NCI-H510A (cell line): Measurements from ENCODE around the gene DEFB114.

ENCODE experiments used
- DNase-seq: peaks from one replicate; lab custom pipeline; 2025; lab: John Stamatoyannopoulos, UW

The DEFB114 gene

GRCh38 chr6:49935387-49935786, 28.6 kb downstream of the DEFB114 start:
- no peak for DNase-seq

- DNase-seq, result no peak
Observed at GRCh38 chr6:49934770-49935169, 29.2 kb downstream of the DEFB114 start.

GRCh38 chr6:49933526-49933925, 30.4 kb downstream of the DEFB114 start:
- DNase-seq, result no peak

GRCh38 chr6:49929340-49929739, 34.6 kb downstream of the DEFB114 start:
- DNase-seq, result no peak

GRCh38 chr6:49923826-49924225, 40.1 kb downstream of the DEFB114 start:
- DNase-seq, result peak; percentile 5

GRCh38 chr6:49919935-49920644, 43.9 kb downstream of the DEFB114 start:
- DNase-seq, result no peak

DNA sequence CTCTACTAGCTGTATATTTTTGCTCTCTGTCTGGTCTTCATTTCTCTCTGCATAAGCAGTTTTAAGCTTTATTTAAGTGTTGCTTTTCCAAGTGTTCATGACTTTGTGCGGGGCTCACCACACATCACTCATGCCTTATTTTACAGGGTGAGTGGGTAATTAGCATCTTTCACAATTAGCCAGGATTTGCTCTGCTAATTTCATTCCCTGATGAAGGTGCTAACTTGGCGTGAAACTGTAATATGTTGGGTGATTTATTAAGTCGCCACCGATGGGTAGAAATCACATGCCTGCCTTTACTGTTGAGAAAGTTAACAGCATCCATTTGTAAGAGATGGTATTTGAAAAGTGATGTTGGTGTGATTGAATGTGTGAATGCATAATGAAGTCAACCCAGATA, 44.7 kb downstream of the DEFB114 start:
- DNase-seq, result no peak

DNA sequence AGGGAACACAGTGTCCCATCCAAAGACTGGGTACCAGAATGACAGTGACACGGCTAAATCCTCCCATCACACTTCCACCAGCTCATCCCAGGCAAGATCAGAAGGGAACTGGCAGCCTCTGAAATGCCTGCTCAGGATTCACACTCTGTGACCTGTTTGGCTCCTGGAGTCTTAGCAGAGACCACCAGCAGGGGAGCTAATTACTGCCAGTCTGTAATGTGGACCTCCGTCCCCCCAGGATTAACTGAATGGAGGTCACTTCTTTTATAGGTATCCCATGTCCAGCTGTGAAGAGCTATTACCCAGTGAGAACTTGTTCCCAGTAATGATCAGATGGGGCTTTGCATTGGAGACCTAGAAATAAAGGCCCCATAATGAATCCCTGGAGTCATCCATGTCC, 45.2 kb downstream of the DEFB114 start:
- no peak for DNase-seq

DNA sequence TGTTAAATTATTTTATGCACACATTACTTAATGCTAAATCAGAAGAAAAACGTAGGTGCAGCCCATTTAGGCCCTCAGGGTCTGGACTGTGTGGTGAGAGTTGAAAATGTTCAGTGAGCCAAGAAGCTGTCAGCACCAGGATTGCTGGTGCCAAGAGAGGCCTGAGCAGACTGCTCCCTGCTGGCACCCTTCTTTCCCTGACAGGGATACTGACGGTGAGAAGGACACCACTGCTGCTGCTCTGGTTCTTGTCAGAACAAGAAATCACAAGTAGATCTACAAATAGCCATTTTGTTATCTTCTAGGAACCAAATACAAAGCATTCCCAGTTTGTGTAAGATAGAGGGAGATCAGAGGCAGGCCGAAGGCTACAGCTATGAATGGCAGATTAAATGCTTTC, 48.9 kb downstream of the DEFB114 start:
- no peak for DNase-seq

DNA sequence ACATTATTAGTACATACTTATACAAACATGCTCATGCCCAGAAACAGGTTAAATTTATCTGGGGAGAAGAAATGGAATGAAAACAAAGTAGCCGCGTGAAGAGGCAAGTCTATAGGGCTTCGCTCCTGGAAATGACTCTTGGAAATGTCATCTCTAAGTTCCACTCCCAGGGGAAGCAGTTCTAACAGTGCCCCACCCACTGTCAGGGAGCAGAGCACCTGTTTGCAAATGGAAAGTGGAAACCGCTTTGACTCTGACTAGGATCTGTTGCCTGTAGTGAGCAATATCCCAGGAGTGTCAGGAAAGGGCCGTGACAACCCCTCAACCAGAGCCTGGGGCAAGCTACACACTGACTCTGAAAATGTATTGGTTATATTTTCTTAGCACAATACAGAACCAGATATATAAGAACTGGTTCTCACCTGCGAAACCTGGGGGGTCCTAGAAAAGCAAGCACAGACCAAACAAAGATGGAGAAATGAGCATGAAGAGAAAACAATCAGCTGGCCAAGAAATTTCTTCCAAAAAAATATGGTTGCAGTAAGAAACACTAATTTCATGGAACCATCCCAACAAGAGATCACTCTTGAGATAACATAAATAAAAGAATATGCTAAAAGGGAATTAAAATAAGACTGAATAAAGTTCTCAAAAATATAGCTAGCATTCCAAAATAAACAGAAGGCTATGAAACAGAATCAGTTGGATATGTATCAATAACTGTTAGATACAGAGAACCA, 50.2 kb downstream of the DEFB114 start:
- peak; percentile 86 for DNase-seq

DNA sequence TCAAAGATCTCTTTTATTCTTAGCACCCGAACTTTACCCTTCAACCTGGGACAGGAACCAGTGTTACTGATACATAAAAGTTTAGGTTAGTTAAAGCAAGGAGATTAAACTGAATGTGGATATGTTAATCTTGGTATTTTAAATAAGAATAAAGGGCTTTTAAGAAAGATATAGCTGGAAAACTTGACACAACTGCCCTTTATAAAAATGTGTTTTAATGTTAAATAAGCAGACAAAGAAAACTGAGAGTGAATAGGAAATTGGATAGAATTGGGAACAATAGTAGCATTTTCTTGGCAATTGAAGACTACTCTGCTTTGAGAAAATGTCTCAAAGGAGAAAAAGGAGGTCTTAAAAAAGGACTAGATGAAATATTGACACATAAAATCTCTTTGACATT, 51.8 kb downstream of the DEFB114 start:
- DNase-seq, result no peak

DNA sequence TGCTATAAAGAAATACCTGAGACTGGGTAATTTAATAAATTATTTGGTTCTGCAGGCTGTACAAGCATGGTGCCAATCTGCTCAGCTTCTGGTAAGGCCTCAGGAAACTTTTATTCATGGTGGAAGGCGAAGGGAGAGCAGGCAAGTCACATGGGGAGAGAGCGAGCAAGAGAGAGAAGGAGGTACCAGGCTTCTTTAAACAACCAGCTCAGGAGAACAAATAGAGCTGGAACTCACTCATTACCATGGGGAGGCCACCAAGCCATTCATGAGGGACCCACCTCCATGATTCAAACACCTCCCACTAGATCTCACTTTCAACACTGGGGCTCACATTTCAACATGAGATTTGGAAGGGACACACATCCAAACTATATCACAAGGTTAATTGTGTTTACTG, 52.7 kb downstream of the DEFB114 start:
- no peak for DNase-seq
